ENCODE data around the gene JPH4. TPM values are rescaled to one million over a fixed set of nuclear protein-coding genes. Genes with fewer than 3 reads are reported as not detected.
"Not testable (repeated sequence)": the region's sequence is repeated elsewhere in the genome, so short reads cannot be mapped to it uniquely, and the experiment has no call there.

JPH4 gene
- total and polyA plus RNA-seq, 8 donors, result 0.12 to 1.3 (median 0.41) TPM

- intact Hi-C loops (cut with DNase I), result no loop called here
- no peak for ATAC-seq
- no peak for FAIRE-seq
- peak in 1 of 6 donors; percentile 23 for DNase-seq
- no peak overlapping the region for H3K4me3 ChIP-seq
- H3K27me3 ChIP-seq, result no peaks in the 10 kb centered on the region
- no peaks in the 10 kb centered on the region for H3K36me3 ChIP-seq
- 73 to 74% methylated on average over 13 of the region's 13 CpGs for WGBS, 2 donors
- H3K4me1 ChIP-seq, result no peaks in the 10 kb centered on the region
- H3K9me3 ChIP-seq, result no peaks in the 10 kb centered on the region
- no peak overlapping the region for H3K27ac ChIP-seq
- no peak for TF ChIP-seq CTCF (IDR thresholded peaks at IDR 0.05)
Observed at GRCh38 chr14:23537351-23538049, 41.1 kb downstream of the JPH4 start.

- FAIRE-seq; H3K4me1 ChIP-seq; ATAC-seq; H3K9me3 ChIP-seq; H3K4me3 ChIP-seq; intact Hi-C loops (cut with DNase I); DNase-seq; H3K27ac ChIP-seq; H3K27me3 ChIP-seq; H3K36me3 ChIP-seq: not testable (repeated sequence)
- WGBS, 2 donors, result 82 to 85% methylated on average over 6 of the region's 6 CpGs
Observed at GRCh38 chr14:23536906-23537305, 41.7 kb downstream of the JPH4 start.

- Histone ChIP-seq H3K36me3 (no peaks in the 10 kb centered on the region), H3K27ac (no peak overlapping the region), H3K27me3 (no peaks in the 10 kb centered on the region), H3K4me3 (no peak overlapping the region), H3K9me3 (no peaks in the 10 kb centered on the region), H3K4me1 (no peaks in the 10 kb centered on the region)
- ATAC-seq (no peak), DNase-seq (no peak), FAIRE-seq (no peak)
- 79 to 84% methylated on average over 2 of the region's 2 CpGs for WGBS, 2 donors
- TF ChIP-seq CTCF (IDR thresholded peaks at IDR 0.05), result no peak
- intact Hi-C loops (cut with DNase I), result no loop called here
Observed at GRCh38 chr14:23536494-23536893, 42.1 kb downstream of the JPH4 start.

- DNase-seq, result no peak
- no peak for ATAC-seq
- no peak for TF ChIP-seq CTCF (IDR thresholded peaks at IDR 0.05)
- Histone ChIP-seq H3K4me1 (no peaks in the 10 kb centered on the region), H3K36me3 (no peaks in the 10 kb centered on the region), H3K9me3 (no peaks in the 10 kb centered on the region), H3K27ac (no peak overlapping the region), H3K27me3 (no peaks in the 10 kb centered on the region), H3K4me3 (no peak overlapping the region)
- 75 to 81% methylated on average over 4 of the region's 4 CpGs for WGBS, 2 donors
- FAIRE-seq, result no peak
- intact Hi-C loops (cut with DNase I), result no loop called here
Observed at GRCh38 chr14:23535943-23536342, 42.6 kb downstream of the JPH4 start.

- WGBS, 2 donors, result 89 to 92% methylated on average over 16 of the region's 16 CpGs
- no peak overlapping the region for H3K4me3 ChIP-seq
- no peak overlapping the region for H3K27ac ChIP-seq
- H3K36me3 ChIP-seq, result no peaks in the 10 kb centered on the region
- intact Hi-C loops (cut with DNase I), result no loop called here
- H3K9me3 ChIP-seq, result no peaks in the 10 kb centered on the region
- no peak for DNase-seq
- no peaks in the 10 kb centered on the region for H3K27me3 ChIP-seq
- TF ChIP-seq CTCF (IDR thresholded peaks at IDR 0.05), result no peak
- no peak for FAIRE-seq
- no peaks in the 10 kb centered on the region for H3K4me1 ChIP-seq
- ATAC-seq, result no peak
Observed at GRCh38 chr14:23533652-23534435, 44.7 kb downstream of the JPH4 start.

Measured in pancreas (tissue), 10 donors.